GM18870 (cell line): ENCODE measurements around the gene NXN.
"Not testable (repeated sequence)": the region's sequence is repeated elsewhere in the genome, so short reads cannot be mapped to it uniquely, and the experiment has no call there.

Source experiments
- ATAC-seq: cut with Tn5 transposase; IDR thresholded peaks from one replicate; pipeline ENCODE4 v1.9.1; 2021; ENCODE audit warnings: moderate library complexity; ENCODE audit not compliant: unreplicated experiment

Gene NXN

GRCh38 chr17:896953-897661, 82.5 kb downstream of the NXN start:
- no peak for ATAC-seq

DNA sequence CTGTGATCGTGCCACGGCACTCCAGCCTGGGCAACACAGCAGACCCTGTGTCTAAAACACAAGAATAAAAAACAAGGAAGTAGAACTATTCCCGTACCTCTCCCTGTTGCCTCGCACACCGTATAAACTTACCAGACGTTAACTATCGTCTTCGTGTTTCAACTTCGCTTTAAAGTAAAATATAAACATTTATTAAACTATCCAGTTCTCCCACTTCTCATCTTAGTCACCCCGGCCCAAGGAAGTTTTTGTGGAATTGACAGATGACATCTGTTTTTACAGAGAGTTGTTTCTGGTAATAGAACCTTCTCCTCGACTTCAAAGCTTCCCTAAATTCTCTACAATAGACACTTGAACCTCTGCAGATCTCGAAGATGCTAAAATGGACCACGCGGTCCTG, 83.1 kb downstream of the NXN start:
- no peak for ATAC-seq

DNA sequence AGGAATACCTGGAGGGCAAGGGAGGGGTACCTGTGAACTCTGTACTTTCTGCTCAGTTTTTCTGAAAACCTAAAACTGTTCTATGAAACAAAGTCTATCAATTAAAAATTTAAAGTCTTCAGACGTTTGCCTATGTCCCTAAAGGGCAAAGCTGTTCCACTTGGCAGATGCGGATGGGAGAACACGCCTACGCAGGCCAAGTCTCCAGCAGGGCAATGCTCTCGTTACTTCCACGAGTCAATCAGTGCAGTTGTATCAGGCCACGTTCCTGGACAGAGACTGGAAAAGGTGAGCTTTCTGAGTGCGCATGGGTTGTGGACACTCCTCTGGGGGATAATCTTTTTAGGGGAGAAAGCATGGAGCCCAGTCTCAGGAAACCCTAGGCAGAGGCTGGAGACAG, 86.6 kb downstream of the NXN start:
- no peak for ATAC-seq

GRCh38 chr17:888998-889441, 90.6 kb downstream of the NXN start:
- no peak for ATAC-seq

DNA sequence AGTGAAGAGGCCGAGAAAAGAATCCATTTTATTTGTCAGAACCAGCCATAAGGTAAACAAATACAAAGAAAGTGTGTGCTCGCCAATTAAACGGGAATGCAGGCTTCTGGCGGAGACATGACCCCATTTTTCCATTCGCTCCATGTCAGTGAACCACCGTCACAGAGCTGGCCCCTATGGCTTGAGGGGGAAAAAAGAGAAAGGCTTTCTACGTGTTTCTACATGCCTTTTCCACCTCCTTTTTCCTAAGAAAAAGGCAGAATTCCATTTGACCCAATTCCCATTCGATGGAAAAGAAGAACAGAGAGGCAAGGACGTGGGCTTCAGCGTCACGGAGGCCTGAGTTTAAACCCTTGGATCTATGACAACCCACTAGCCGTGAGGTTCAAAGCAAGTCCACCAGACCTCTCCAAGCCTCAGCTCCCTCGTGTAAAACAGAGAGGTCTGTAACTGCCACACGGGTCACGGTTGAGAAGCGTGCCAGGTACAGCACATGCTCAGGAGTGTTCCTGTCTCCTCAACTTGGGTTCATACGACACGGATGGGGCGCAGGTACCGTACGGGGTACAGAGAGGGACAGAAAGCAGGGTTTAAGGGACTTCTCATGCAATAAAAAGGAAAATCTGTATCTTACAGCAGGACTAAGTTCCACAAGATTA, 91.9 kb downstream of the NXN start:
- no peak for ATAC-seq

DNA sequence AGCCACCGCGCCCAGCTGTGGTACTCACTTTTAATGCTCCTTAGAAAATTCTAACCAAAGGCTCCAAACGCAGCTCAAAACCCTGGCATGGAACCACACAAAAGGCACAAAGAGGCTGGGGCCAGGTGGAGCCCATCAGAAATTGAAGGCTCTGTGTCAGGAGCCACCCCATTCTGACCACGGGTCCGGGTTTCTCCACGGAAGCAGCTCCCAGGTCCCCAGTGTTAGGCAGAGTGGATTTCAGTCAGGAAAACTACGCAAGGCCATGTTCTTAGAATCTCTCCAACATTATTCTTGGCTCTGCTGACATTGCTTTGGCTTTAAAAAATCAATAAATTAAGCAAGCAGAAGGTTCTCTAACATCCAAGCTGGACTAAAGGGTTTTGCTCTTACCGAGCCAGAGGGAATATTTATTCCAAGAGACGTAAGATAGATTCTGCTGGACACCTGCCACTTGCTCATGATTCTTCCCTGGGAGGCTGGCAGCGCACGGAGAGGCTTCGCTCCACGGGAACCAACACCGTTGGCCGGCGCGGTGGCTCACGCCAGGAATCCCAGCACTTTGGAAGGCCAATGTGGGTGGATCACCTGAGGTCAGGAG, 93.5 kb downstream of the NXN start:
- no peak for ATAC-seq

GRCh38 chr17:883586-883962, 96.0 kb downstream of the NXN start:
- no peak for ATAC-seq

GRCh38 chr17:882827-883585, 96.6 kb downstream of the NXN start:
- ATAC-seq, result no peak

GRCh38 chr17:881778-882177, 97.8 kb downstream of the NXN start:
- no peak for ATAC-seq

DNA sequence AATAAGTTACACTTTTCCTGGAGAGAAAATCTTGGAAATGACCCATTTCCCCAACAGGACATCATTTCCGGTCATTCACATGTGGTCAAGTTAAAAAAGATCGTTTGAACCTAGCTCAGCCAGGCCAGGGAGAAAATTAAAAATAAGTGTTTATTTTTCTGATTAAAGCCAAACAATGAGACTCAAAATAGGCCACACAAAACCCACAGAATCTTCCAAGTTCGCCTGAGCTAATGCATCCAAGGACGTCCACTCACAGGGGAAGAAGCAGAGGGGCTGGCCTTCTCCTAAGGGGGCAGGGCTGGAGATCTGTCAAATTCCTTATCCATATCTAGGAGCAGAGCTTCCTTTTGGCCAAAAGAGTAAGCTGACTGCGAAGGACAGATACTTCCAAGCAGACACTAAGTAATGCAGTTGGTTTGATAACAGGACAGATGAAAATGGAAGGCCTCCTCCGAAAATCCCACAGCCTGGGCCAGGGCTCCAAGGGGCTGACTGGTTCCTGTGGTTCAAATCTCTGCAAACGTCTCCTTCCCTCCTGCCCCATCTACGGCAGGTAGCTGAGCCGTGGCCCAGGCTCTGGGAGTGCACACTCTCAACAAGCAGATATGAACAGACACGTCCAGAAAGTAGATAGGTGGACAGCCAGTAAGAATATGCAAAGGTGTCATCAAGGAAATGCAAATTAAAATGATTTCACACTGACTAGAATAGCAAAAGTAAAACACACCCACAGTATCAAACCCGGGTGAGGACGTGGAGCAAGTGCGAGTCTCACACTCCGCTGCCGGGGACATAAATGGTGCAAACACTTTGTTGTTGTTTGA, 98.9 kb downstream of the NXN start:
- ATAC-seq, result no peak

GRCh38 chr17:879546-880442, 99.8 kb downstream of the NXN start:
- no peak for ATAC-seq

GRCh38 chr17:877630-878029, 101.9 kb downstream of the NXN start:
- ATAC-seq, result no peak

GRCh38 chr17:876272-876671, 103.3 kb downstream of the NXN start:
- no peak for ATAC-seq

DNA sequence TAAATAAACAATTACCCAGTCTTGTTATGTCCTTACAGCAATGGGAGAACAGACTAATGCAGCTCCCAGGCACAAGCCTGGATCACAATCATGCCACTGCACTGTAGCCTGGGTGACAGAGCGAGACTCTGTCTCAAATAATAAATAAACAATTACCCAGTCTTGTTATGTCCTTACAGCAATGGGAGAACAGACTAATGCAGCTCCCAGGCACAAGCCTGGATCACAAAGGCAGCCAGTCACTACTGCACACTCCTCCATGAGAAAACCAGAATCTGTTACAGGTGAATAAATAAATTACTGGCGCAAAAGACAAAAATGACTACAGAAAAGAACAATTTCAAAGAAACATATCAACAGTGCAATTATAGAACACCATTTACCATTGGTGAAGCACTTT, 105.0 kb downstream of the NXN start:
- ATAC-seq, result not testable (repeated sequence)

GRCh38 chr17:872855-873254, 106.7 kb downstream of the NXN start:
- no peak for ATAC-seq

- no peak for ATAC-seq
Measured at GRCh38 chr17:871751-872519, 107.6 kb downstream of the NXN start.

GRCh38 chr17:869567-870525, 109.7 kb downstream of the NXN start:
- ATAC-seq, result no peak

GRCh38 chr17:869086-869485, 110.5 kb downstream of the NXN start:
- ATAC-seq, result no peak
